NCI-H1930 (cell line): Measurements from ENCODE around the gene ORMDL3.
"Not testable (repeated sequence)": the region's sequence is repeated elsewhere in the genome, so short reads cannot be mapped to it uniquely, and the experiment has no call there.

Experiments
- DNase-seq, 2 experiments: peaks; one replicate each; lab custom pipeline; 2025; lab: John Stamatoyannopoulos, UW

Gene ORMDL3

GRCh38 chr17:39924691-39925055, 2.7 kb downstream of the ORMDL3 start:
- no peak for DNase-seq

- DNase-seq = no peak
Measured at GRCh38 chr17:39923836-39924690, 3.3 kb downstream of the ORMDL3 start.

- DNase-seq = no peak
Measured at GRCh38 chr17:39923230-39923629, 4.2 kb downstream of the ORMDL3 start.

- no peak for DNase-seq
Measured at GRCh38 chr17:39922006-39922405, 5.4 kb downstream of the ORMDL3 start.

- DNase-seq = no peak
Measured at GRCh38 chr17:39921323-39921722, 6.1 kb downstream of the ORMDL3 start.

GRCh38 chr17:39920218-39921210, 6.9 kb downstream of the ORMDL3 start:
- no peak for DNase-seq

- DNase-seq = no peak
Measured at GRCh38 chr17:39919087-39919683, 8.2 kb downstream of the ORMDL3 start.

- DNase-seq = no peak
Measured at GRCh38 chr17:39916918-39917317, 10.5 kb downstream of the ORMDL3 start.

GRCh38 chr17:39915559-39915958, 11.8 kb downstream of the ORMDL3 start:
- no peak for DNase-seq

GRCh38 chr17:39913989-39914388, 13.4 kb downstream of the ORMDL3 start:
- DNase-seq = no peak

- DNase-seq = no peak
Measured at GRCh38 chr17:39908789-39909352, 18.5 kb downstream of the ORMDL3 start.

- no peak for DNase-seq
Measured at GRCh38 chr17:39904990-39905288, 22.5 kb downstream of the ORMDL3 start.

GRCh38 chr17:39903158-39903884, 24.1 kb downstream of the ORMDL3 start:
- DNase-seq = no peak

GRCh38 chr17:39902027-39902426, 25.4 kb downstream of the ORMDL3 start:
- not testable (repeated sequence) for DNase-seq

- DNase-seq = no peak
Measured at GRCh38 chr17:39899215-39899614, 28.2 kb downstream of the ORMDL3 start.

- DNase-seq = no peak
Measured at GRCh38 chr17:39898088-39898487, 29.3 kb downstream of the ORMDL3 start.

GRCh38 chr17:39894681-39895376, 32.6 kb downstream of the ORMDL3 start:
- DNase-seq = no peak

GRCh38 chr17:39889200-39889599, 38.2 kb downstream of the ORMDL3 start:
- DNase-seq = no peak

GRCh38 chr17:39887078-39887477, 40.3 kb downstream of the ORMDL3 start:
- no peak for DNase-seq

- DNase-seq = not testable (repeated sequence)
Measured at GRCh38 chr17:39886102-39886501, 41.3 kb downstream of the ORMDL3 start.

- DNase-seq = no peak
Measured at GRCh38 chr17:39872751-39873150, 54.6 kb downstream of the ORMDL3 start.
